Stimulated activated CD4-positive, alpha-beta T cell treated with anti-CD3 and anti-CD28 coated beads, TNF-alpha, amount 100 ng/mL, for 48 hours (primary cell): Measurements from ENCODE around the gene ASIC1.

Experiments
- DNase-seq, 3 donors: peaks; one replicate each; pipeline ENCODE4 v3.0.0-alpha.2; 2020; ENCODE audit warnings: low read depth in 3 of 3

Gene ASIC1

DNA sequence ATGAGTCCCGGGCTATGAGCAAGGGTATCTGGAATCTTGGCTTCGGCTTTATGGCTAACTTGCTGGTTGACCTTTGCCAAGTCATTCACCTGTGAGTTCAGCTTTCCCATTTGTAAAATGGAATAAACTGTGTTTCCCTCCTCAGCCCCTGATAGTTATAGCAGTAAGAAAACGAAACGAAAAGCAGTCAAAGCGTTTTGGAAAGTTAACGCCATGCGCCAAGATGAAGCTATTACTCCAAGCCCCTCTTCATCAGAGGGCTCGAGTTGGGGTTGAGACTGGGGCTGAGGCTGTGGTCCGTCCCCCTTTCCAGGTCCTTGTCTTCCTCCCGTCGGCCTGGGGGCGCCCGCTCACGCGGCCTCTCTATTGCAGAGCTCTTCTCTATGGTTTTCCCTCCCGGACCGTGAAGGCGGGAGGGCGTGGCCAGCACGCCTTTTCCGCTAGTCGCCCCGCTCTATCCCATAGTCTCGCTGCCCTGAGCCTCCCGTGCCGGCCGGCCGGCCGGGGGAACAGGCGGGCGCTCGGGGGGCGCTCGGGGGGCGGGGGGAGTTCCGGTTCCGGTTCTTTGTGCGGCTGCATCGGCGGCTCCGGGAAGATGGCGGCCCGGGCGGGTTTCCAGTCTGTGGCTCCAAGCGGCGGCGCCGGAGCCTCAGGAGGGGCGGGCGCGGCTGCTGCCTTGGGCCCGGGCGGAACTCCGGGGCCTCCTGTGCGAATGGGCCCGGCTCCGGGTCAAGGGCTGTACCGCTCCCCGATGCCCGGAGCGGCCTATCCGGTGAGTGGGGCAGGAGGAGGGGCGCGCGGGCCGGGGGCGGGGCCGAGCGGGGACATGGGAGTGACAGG is 27.6 kb downstream of the ASIC1 start, which contains the start of gene SMARCD1:
TSS of gene SMARCD1 (plus strand) at position 568 of the 840 bp plus-strand sequence. CDS start at position 596, 28 bp downstream.
- peak; percentile 71 to 75 (median 73) for DNase-seq

DNA sequence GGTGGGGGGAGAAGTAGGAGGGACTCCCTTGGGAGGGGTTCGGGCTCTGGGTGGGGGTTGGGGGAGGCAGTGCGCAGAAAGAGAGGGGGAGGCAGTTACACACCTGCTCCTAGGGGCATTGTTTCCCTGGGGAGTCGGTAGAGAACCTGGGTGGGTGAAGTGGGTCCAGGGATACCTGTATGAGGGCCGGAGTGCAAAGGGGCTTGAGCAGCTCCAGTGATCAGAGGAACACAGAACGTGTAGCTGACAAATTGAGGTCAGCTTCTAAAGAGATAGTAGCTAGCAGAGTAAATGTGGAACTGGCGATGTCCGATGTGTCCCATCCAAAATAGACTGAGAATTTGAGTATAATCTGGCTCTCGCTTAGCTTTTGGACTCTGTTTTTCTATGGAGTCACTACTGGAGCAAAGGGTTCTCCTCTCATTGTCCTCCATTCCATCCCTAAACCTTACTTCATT is 28.2 kb downstream of the ASIC1 start:
- DNase-seq, result no peak

DNA sequence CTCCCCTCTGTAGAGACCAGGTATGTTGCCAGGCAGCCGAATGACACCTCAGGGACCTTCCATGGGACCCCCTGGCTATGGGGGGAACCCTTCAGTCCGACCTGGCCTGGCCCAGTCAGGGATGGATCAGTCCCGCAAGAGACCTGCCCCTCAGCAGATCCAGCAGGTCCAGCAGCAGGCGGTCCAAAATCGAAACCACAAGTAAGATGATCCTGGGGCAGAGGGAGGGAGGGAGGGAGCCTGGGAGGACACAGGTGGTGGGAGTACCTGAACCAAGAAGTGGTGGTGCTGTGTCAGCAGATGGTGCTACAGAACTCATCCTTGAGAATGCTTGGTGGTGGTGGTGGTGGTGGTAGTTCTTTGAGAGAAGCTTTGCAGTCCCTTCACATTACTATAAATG is 28.8 kb downstream of the ASIC1 start:
- DNase-seq, result no peak

DNA sequence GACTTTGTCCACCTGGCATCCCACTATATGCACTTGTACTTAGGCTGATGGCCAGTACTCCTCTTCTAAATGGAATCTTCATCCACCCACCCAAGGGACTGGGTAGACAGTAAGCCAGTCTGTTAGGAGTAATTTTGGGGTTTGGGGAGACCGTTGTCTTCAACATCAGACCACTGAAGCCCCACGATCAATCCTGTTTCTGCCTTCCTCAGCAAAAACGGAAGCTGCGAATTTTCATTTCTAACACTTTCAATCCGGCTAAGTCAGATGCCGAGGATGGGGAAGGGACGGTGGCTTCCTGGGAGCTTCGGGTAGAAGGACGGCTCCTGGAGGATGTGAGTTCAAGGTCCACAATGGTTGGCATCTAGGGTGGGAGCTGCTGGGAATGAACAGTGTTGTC is 29.8 kb downstream of the ASIC1 start:
- DNase-seq, result no peak

DNA sequence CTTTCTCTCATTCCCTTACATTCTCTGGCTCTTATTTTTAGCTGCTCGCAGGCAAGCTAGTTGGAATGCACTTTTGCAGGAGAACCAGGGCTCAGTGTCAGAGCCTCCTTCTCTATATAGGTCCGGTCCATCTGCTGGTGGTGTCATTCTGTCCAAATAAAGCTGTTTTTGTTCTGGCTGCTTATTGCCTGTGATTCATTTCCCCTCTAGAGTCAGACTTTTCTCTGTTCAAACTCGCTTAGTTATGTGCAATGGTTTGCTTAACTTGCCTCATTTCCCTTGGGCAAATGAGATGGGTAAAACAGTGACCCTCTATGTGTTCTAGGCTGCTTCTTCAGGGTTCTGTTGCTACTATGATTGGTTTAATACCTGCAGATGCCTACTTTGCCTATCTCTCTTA is 30.6 kb downstream of the ASIC1 start:
- no peak for DNase-seq

DNA sequence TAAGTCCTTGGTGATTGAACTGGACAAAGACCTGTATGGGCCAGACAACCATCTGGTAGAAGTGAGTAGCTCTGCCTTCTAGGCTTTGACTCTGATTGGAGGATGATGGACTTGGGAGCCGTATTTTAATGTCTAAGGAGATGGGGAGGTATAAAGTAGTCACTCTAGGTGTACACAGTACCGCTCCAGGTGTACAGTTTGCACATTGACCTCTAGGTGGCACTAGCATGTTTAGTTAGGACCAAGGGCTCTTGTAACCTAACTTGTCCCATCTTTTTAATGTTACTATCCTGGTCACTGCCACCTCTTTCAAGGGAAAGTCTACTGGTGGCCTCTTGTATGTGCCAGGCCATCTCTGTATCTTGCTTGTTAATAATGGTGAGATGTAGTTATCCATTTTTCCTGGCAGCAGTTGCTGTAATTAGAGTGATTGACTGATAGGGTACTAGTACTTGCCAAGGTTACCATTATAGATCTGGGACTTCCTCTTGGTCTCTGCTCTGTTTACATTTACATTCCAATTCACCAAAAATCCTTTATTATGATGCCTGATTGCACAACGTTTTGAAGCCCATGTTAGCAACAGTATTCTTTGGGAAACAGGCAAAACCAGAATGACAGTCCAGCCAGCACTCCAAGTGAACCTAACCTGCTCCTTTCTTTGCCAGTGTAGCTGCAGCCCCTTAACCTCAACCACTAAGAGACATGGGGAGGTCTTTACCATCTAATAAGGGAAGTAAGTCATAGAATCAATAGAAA is 31.4 kb downstream of the ASIC1 start:
- peak in 1 of 3 donors; percentile 30 for DNase-seq

DNA sequence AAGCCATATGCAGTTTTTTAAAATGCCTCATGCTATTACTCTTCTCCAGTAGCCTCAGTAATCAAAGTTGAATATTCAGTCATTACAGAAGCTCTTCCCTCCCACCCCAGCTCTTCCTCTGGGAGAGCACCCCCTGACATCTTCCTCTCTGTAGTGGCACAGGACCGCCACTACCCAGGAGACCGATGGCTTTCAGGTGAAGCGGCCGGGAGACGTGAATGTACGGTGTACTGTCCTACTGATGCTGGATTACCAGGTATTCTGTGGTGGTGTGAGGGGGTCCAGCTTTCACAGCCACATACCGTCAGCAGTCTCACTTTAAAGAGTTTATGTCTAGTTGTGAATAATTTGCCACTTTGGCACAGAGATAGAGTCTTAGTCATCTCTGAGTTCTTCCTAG is 32.3 kb downstream of the ASIC1 start:
- no peak for DNase-seq

DNA sequence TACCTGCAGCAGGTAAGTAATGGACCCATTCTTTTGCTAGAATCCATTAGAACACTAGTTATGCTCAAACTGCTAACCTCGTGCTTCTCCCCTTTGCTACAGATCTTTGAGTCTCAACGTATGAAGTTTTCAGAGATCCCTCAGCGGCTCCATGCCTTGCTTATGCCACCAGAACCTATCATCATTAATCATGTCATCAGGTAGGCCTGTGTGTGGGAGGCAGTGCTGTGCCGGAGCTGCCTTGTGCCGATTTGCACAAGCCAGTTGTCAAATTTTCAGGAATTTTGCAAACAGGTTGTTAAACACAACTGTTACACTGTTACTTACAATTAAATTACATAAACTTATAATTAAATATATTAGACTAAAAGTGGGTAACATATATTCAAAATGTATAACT is 33.0 kb downstream of the ASIC1 start:
- DNase-seq, result no peak

DNA sequence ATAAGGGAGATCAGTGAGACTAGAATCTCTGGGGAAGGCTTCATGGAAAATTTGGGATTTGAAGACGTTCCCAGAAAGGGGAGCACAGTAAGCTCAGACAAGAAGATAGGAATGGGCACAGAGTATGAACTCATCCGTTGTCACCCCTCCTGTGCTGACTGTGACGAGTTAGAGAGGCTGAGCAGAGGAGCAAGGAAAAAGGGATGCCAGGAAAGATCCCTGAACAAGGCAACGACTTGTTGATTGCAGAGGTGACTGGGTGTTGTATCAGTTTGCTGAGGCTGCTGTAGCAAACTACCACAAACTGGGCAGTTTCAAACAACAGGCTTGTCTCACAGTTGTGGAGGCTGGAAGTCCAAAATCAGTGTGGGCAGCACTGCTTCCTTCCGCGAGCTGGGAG is 40.6 kb downstream of the ASIC1 start:
- no peak for DNase-seq

DNA sequence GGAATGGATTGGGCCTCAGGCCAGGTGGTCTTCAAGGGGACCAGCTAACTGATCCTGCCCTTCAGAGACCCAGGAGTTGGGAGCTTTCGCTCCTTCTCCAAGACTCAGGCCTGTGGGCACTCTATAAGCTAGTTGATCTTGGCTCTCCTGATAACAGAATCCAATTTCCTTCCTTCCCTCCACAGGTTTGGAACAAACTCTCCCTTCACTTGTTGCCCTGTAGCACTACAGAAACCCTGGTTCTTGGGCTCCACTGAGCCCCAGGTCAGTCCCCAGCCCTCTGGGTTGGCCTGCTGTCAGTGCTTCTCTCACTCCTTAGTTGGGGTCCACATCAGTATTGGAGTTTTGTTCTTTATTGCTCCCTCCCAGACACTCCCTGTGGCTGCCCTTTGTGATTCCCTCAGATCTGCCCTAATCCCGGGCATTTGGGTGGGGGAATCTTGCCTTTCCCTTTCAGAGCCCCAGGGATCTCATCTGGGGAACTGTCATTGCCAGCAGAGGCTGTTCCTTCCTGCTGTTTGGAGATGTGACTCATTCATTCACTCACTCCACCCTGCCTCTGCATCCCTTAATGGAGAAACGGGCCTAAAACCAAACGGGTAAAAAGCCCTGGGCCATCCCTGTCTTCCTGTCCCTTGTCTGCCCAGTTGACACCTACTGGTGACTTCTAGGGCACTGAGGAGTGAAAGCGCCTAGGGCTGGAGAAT is 42.1 kb downstream of the ASIC1 start:
- DNase-seq, result no peak

DNA sequence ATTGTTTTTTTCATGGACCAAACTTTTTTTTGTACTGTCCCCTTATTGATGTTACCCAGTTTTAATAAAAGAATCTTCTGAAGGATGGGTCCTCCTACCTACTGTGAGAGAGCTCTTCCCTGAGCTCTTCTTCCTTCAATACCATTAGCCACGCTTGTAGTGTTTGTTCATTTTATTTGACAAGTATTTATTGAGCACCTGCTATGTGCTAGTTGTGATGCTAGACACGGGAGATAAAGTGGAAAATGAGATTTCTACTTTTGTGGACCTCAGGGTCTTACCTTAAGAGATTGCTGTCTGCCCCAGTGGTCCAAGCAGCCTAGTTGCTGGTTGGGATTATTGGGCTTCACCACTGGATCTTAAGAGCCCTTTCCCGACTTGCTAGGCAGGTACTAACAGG is 43.2 kb downstream of the ASIC1 start:
- DNase-seq, result no peak

DNA sequence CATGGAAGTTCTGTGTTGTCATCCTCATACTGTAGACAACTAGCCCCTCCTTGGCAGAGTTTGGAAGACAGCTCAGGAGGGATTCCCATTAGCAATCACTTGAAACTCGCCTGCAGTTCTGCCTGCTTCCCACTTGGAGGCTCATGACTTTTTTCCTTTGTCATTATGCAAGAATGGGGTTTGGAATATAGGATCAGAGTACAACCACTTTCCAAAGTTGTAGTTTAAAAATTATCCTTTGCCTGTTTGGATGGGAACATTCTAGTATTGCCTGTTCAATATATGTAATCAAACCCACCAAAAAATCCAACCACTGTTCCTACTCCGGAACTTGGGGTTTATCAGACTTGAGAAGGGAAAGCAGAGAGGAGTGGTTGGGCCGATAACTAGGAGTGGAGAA is 44.3 kb downstream of the ASIC1 start:
- no peak for DNase-seq

DNA sequence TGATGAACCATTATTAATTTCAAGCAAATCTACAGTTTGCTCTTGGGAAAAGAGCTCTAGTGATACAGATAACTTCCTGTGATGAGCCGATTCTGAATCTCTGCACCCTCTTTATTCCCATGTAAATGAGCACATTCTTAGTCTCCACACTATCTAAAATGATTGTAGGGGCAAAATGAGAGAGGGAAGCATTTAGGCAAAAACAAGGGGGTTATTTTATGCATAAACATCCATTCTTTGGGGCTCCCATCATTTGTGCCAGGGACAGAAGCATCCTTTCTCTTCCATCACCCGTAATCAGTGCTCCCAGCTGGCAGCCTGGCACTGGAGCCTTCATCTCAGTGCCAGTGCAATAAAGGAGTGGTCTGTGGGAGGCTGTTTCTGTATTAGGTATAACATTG is 44.7 kb downstream of the ASIC1 start:
- DNase-seq, result no peak

DNA sequence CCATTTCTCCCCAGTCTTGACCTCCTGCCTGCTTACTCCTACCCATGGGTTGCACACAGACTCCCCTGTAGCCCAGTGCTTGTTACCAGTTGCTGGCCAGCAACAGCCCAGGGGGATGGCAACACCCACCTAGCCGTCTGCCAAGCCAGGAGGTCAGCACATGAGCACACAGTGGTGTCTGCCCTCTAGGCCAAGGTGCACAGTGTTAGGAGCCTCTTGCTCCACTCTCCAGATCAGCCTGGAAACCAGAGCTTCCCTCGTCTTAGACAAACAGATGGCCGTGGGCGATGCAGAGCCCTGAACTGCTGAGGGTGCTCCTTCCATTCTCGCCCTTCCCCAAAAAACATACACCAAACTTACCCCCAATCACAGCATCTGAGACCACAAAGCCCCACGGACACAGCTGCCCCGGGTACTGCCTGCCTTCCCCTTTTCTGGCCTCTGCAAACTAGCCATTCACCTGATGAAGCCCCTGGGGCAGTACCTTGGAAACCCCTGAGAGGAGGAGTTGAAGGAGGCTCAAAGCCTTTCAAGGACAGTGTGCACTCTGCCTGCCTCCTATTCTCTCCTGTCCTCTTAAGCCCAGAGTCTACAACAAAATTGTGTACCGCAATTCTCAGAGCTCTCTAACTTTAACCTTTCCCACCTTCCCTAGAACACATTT is 45.4 kb downstream of the ASIC1 start:
- DNase-seq, result no peak

DNA sequence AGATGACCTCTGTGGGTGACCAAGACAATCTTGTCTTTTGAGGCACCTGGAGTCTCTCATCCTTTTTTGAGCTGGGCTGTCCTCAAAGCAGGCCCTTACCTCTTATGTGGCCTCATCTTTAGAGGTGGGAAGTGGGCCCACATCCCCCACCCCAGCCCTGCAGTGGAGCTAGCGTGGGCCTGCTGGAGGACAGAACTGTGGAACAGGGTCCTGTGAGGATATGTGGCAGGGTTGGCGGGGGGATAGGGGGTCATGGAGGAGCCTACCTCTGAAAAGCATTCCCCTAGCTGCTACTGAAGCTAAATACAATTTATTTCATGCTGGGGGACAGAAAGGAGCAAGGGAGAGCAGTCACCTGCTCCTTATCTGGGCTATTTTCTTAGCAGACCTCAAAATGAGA is 46.0 kb downstream of the ASIC1 start:
- no peak for DNase-seq

DNA sequence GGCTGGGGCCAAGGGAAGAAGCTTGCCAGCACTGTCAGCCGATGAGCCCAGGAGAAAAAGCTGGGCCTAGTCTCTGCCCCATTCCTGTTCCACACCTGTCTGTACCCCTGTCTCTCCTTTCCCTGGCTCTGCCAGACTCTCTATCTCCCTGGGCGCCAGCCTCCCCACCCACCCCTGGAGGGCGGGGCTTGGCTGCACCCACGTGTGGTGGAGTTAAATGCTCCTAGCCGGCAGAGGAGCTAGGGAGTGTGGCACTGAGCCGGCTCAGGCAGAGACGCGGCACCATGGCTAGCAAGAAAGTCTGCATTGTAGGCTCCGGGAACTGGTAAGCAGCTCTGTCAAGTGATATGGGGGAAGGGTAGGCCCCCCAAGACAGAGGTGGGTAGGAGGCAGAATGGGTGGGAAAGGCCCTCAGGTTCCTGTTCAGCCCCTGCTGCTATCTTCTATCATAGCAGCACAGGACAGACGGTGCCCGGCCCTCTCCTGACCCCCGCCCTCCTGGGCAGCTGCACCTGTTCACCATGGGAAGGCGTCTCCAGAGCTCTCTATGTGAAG is 46.4 kb downstream of the ASIC1 start, which contains the start of gene GPD1:
TSS of gene GPD1 (plus strand) at position 242 of the 555 bp plus-strand sequence. CDS start at position 285, 43 bp downstream.
- no peak for DNase-seq

DNA sequence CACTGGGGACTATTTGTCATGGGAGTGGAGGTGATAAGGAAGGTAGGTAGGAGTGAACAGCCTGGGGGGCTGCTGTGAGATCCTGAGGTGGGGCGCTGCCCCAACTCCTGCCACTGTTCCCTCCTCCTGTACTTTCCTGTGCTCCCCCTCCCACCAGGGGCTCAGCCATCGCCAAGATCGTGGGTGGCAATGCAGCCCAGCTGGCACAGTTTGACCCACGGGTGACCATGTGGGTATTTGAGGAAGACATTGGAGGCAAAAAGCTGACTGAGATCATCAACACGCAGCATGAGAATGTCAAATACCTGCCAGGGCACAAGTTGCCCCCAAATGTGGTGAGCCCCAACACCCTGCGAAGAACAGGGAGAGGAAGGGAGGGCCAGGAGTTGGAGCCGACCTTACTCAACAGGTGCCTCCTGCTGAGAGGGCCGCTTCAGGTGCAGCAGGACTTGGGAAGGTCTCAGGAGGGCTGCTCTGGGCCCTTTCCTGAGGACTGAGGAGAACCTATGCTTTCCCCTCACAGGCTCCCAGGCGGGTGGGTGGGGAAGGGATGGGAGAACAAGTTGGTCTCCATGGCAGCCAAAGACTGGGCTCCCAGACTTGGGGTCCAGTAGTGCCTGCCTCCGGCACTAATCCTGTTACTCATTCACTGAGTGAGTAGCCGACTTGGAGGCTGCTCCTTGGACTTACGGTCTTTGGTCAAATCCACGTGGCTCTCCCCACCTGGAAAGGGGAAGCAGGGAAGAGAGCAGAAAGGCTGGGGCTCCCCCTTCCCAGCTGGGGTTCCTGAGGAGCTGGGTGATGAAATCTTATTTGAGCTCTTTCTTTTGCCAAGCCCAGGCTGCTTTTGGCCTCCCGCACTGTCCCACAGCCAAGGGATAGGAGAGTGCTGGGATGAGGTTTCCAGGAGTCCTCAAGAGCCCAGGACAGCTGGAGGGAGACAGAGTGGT is 47.3 kb downstream of the ASIC1 start:
- no peak for DNase-seq

DNA sequence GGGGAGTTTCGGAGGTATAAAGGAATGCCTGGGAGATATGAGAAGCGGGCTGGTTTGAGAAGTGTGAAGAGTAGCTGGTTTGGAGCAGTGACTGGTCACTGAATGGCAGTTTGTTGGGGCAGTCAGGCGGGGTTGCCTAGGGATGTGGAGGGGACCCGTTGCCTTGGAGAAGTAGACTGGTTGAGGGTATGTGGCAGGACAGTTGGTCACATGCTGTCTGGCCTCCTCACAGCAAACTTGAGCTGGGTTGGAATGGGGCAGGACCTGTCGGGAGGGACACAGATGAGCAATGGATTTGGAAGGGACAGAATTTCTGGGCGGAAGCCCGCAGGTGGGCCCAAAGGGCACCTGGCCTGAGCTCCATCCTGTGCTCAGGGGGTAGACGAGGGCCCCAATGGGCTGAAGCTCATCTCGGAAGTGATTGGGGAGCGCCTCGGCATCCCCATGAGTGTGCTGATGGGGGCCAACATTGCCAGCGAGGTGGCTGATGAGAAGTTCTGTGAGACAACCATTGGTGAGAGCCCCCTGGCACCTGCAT is 48.6 kb downstream of the ASIC1 start:
- DNase-seq, result no peak

DNA sequence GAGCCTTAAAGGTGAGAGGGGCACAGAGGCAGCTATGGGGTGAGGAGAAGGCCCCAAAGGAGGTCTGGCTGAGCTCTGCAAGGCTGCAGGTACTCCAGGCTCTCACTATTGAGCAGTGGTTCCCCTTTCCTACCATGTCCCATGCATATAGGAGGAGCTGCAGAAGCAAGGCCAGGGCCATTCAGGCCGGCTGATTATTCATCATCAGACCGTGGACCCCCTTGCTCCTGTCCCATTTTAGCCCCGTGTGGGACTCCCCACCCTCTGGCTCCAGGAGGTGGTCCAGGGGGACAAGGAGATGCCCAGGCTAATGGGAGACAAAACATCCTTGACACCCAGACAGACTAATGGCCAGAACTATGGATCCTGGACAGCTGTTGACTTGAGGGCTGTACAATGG is 49.5 kb downstream of the ASIC1 start:
- DNase-seq, result no peak
